HEK293T (cell line): ENCODE measurements around the gene RAB22A.

Source experiments
- CTCF ChIA-PET: fragments of 350-600 bp; formaldehyde crosslinking; extraction: SDS; loops from one replicate; lab custom pipeline; 2021; ENCODE audit warnings: antibody characterized with exemption, inconsistent platforms; lab: Yijun Ruan, JAX
- POLR2A ChIA-PET: fragments of 350-600 bp; formaldehyde crosslinking; extraction: SDS; loops from one replicate; lab custom pipeline; 2020; ENCODE audit warnings: antibody characterized with exemption, inconsistent platforms; lab: Yijun Ruan, JAX
- DNase-seq: peaks from one replicate; pipeline ENCODE4 v3.0.0; 2012; ENCODE audit warnings: mixed read lengths; ENCODE audit errors: extremely low spot score
- ARNT ChIP-seq: fragments of 450-650 bp; IDR thresholded peaks from 2 replicates; pipeline ENCODE4 v1.6.1; 2017; ENCODE audit warnings: mild to moderate bottlenecking
- BHLHE40 ChIP-seq: fragments of 450-650 bp; IDR thresholded peaks from 2 replicates; pipeline ENCODE4 v1.6.1; 2016; ENCODE audit warnings: mild to moderate bottlenecking, moderate library complexity, borderline replicate concordance
- CTBP1 ChIP-seq: fragments of 450-650 bp; IDR thresholded peaks from 2 replicates; pipeline ENCODE4 v1.6.1; 2016; ENCODE audit warnings: borderline replicate concordance
- ELF4 ChIP-seq: fragments of 450-650 bp; IDR thresholded peaks from 2 replicates; pipeline ENCODE4 v1.6.1; 2017; ENCODE audit warnings: antibody characterized with exemption
- FOXA1 ChIP-seq: fragments of 450-650 bp; IDR thresholded peaks from 2 replicates; pipeline ENCODE4 v1.6.1; 2016; ENCODE audit warnings: mild to moderate bottlenecking
- FOXK2 ChIP-seq: fragments of 450-650 bp; IDR thresholded peaks from 2 replicates; pipeline ENCODE4 v1.6.1; 2016; ENCODE audit warnings: mild to moderate bottlenecking
- FOXM1 ChIP-seq: fragments of 450-650 bp; IDR thresholded peaks from 2 replicates; pipeline ENCODE4 v1.6.1; 2017; ENCODE audit warnings: mild to moderate bottlenecking, borderline replicate concordance
- HDGF ChIP-seq: fragments of 450-650 bp; IDR thresholded peaks from 2 replicates; pipeline ENCODE4 v1.6.1; 2017; ENCODE audit warnings: antibody characterized with exemption, borderline replicate concordance
- L3MBTL2 ChIP-seq: fragments of 450-650 bp; conservative IDR thresholded peaks from 2 replicates; pipeline ENCODE4 v1.6.1; 2016; ENCODE audit warnings: mild to moderate bottlenecking
- LEF1 ChIP-seq: fragments of 450-650 bp; IDR thresholded peaks from 2 replicates; pipeline ENCODE4 v1.6.1; 2017; ENCODE audit warnings: mild to moderate bottlenecking, borderline replicate concordance
- NFRKB ChIP-seq: fragments of 450-650 bp; IDR thresholded peaks from 2 replicates; pipeline ENCODE4 v1.6.1; 2016; ENCODE audit warnings: mild to moderate bottlenecking, moderate library complexity
- SP1 ChIP-seq: fragments of 450-650 bp; IDR thresholded peaks from 2 replicates; pipeline ENCODE4 v1.6.1; 2017
- SUZ12 ChIP-seq: fragments of 450-650 bp; IDR thresholded peaks from 2 replicates; pipeline ENCODE4 v1.6.1; 2016; ENCODE audit warnings: mild to moderate bottlenecking
- TARDBP ChIP-seq: fragments of 450-650 bp; IDR thresholded peaks from 2 replicates; pipeline ENCODE4 v1.6.1; 2016
- ZNF384 ChIP-seq: fragments of 450-650 bp; IDR thresholded peaks from 2 replicates; pipeline ENCODE4 v1.6.1; 2016
- TF ChIP-seq, protein P1 (sequence below): fragments of 450-650 bp; IDR thresholded peaks from 2 replicates; pipeline ENCODE4 v1.6.1; 2016

Gene RAB22A

DNA sequence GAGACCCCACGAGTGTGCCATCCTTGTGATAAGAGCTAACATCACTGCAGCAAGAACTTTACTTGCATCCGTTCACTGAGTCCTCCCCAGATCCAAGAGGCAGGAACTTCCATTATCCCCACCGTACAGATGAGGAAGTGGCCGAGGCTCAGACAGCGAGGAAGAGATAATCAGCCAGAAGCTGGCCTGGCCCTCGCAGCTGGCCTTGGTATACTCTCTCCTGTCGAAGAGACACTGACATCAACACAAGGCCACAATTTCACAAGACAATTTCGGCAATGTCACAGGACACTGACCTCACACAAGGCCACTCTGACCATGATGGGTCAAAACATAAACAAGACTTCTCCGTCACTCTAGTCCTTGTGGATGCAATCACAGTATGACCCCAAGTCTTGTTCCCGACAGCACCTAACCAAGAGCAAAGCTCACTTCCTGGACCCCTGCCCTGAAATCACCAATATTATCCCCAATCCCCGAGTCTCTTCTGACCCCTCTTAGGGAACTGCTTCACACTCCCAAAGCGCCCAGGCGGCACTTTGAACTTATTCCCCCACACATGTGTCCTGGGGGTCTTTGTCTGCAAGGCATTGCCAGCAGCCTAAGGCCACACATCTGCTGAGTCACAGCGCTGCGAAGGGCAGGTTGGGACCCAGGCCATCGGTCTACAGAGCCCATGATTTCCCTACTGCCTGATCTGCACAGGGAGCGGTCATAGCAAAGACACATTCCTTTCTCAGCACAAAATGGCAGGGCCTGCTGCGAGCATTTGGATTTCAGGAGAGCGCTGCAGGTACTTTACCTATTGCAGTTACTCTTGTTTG, 64.7 kb downstream of the RAB22A start:
- DNase-seq, result no peak
- ChIA-PET CTCF (no interaction called here), POLR2A (interaction anchor here (1.5 kb wide), 1 partner anchor 15 kb away, joined by 9 read pairs; the partner anchor contains the start of gene VAPB)
- TF ChIP-seq FOXA1 (no peak), CTBP1 (no peak), LEF1 (no peak)

DNA sequence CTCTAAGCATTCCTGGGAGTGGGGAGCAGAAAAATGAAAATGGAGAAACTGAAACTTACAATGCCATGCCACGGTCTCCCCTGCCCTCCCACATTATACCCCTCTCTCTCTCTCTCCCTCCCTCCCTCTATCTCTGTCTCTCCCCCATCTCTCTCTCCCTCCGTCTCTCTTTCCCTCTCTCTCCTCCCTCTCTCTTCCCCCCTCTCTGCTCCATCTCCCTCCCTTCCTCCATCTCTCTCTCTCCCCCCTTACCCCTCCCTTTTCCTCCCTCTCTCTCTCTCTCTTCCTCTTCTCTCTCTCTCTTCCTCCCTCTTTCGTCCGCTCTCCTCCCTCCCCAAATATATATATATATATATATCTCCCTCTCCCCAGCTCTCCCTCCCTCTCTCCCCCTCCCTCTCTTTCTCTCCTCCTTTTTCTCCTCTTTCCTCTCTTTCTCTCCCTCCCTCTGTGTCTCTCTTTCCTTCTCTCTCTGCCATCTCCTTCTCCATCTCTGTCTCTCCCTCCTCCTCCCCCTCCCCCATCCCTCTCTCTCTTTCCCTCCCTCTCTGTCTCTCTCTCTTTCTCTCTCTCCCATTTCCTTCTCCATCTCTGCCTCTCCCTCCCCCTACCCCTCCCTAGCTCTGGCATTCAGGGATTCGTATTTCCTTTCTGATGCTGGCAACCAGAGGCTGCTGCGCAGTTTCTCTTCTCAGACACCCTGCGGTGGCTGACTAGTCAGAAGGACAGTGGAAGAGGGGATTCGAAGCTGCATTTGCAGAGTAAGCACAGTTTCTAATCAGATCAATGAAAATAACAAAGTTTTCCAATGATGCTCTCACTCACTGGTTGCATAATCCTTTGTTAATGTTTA, 65.6 kb downstream of the RAB22A start:
- ChIA-PET POLR2A (interaction anchor here (1.0 to 1.5 kb wide), 2 partner anchors 14 kb away, joined by 3 to 9 read pairs; partner anchors contain the start of gene VAPB), CTCF (no interaction called here)
- TF ChIP-seq BHLHE40 (no peak), SP1 (no peak), HDGF (no peak), FOXM1 (no peak), ARNT (no peak), SUZ12 (no peak)
- TF ChIP-seq, protein P1, sequence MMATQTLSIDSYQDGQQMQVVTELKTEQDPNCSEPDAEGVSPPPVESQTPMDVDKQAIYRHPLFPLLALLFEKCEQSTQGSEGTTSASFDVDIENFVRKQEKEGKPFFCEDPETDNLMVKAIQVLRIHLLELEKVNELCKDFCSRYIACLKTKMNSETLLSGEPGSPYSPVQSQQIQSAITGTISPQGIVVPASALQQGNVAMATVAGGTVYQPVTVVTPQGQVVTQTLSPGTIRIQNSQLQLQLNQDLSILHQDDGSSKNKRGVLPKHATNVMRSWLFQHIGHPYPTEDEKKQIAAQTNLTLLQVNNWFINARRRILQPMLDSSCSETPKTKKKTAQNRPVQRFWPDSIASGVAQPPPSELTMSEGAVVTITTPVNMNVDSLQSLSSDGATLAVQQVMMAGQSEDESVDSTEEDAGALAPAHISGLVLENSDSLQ, result no peak
- no peak for DNase-seq

DNA sequence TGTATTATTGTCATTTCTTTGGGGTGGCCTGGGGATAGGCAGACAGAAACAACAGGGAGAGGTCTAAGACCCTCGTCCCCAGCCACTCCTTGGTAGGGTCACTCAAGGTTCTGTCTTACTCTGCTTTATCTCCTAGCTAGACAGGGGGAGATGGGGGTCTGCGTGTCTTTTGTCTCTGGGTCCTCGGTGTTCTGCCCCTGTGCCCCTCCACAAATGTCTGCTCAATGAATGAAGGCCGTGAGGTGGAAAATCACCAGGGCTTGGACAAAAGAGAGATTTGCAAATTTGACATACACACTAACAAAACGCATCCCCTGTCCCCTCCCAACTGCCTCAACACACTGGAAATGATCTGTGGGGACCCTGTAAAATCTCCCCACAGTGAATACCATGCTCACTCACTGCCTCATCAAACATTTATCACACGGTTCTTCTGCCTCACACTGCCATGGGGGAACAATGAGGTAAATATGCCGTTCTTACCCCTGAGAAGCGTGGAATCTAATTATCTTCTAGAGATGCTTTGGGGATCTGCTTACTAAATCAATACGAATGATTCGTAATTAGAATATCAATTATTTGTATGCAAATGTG, 66.3 kb downstream of the RAB22A start:
- CTCF ChIA-PET, result no interaction called here
- TF ChIP-seq FOXK2 (no peak), FOXM1 (no peak), NFRKB (no peak), FOXA1 (no peak), ARNT (no peak), BHLHE40 (no peak), SP1 (no peak), HDGF (no peak), SUZ12 (no peak), LEF1 (no peak), L3MBTL2 (no peak), ZNF384 (no peak), ELF4 (no peak), CTBP1 (no peak), TARDBP (no peak)
- TF ChIP-seq, protein P1, result no peak
- POLR2A ChIA-PET, result interaction anchor here (1.0 kb wide), 1 partner anchor 13 kb away, joined by 3 read pairs; the partner anchor contains the start of gene VAPB
- DNase-seq, result no peak

DNA sequence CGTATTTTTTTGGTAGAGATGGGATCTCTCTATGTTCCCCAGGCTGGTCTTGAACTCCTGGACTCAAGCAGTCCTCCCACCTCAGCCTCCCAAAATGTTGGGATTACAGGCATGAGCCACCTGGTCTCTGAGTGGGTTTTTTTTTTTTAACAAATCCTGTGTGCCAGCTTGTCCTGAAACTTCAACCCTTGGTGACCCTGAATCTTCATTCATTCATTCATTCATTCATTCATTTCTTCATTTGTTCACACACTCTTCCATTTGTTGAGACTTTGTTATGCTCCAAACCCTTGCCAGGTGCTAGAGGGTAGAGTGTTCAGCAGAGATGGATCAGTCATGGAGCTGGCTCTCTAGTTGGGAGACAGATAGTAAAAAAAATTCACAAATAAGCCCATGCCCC, 67.5 kb downstream of the RAB22A start:
- no peak for DNase-seq
- ChIA-PET POLR2A (interaction anchor here (0.8 kb wide), 1 partner anchor 12 kb away, joined by 3 read pairs; the partner anchor contains the start of gene VAPB), CTCF (no interaction called here)
- no peak for TF ChIP-seq HDGF
- TF ChIP-seq SUZ12, result no peak
- no peak for TF ChIP-seq LEF1
- no peak for TF ChIP-seq CTBP1
- no peak for TF ChIP-seq SP1
- TF ChIP-seq FOXM1, result no peak

DNA sequence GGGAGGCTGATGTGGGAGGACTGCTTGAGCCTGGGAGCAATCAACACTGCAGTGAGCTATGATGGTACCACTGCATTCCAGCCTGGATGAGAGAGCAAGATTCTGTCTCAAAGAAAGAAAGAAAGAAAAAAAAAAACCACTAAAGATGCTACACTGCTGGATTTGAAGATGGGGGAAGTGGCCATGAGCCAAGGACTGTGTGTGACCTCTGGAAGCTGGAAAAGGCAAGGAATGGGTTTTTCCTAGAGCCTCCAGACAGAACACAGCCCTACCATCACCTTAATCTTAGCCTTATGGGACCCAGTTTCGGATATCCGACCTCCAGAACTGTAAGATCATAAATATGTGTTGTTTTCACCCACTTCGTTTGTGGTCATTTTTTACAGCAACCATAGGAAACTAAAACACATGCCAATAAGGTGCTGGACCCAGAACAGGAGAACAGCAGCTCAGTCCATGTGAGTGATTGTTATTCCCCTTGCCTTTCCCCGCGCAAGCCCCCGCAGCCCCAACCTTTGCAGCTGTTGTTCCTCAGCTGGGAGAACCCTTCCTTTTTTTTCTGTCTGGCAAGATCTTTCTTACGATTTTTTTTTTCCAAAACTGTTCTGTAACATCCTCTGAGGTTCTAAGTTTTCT, 68.4 kb downstream of the RAB22A start:
- ChIA-PET POLR2A (no interaction called here), CTCF (no interaction called here)
- DNase-seq, result no peak
- no peak for TF ChIP-seq ELF4
- no peak for TF ChIP-seq FOXA1
- no peak for TF ChIP-seq SUZ12
- TF ChIP-seq FOXM1, result no peak
- TF ChIP-seq FOXK2, result no peak
- no peak for TF ChIP-seq SP1
- no peak for TF ChIP-seq HDGF
- no peak for TF ChIP-seq TARDBP
- TF ChIP-seq NFRKB, result no peak
- TF ChIP-seq ARNT, result no peak
- no peak for TF ChIP-seq BHLHE40
- TF ChIP-seq, protein P1, result no peak
- TF ChIP-seq CTBP1, result no peak
- TF ChIP-seq LEF1, result no peak
- no peak for TF ChIP-seq ZNF384
- TF ChIP-seq L3MBTL2, result no peak
